Thyroid gland (tissue), 4 donors: ENCODE measurements around the gene KIF2A.

Experiments
- POLR2A ChIP-seq, 2 donors: fragments of 450-650 bp; IDR thresholded peaks; one replicate each; pipeline ENCODE4 v1.6.1; 2017; ENCODE audit warnings: antibody characterized with exemption in 2 of 2, mild to moderate bottlenecking in 2 of 2, moderate library complexity in 1 of 2
- TF ChIP-seq, protein P1 (sequence below), 6 experiments: fragments of 200-600 bp in 3 of 6; fragments of 450-650 bp in 3 of 6; sonication (generic) in 3 of 6; IDR thresholded peaks; one replicate each; pipeline ENCODE4 v1.5.1; 2016 to 2019; ENCODE audit warnings: antibody characterized with exemption in 6 of 6, mild to moderate bottlenecking in 2 of 6, inconsistent platforms in 1 of 6, moderate library complexity in 1 of 6

DNA sequence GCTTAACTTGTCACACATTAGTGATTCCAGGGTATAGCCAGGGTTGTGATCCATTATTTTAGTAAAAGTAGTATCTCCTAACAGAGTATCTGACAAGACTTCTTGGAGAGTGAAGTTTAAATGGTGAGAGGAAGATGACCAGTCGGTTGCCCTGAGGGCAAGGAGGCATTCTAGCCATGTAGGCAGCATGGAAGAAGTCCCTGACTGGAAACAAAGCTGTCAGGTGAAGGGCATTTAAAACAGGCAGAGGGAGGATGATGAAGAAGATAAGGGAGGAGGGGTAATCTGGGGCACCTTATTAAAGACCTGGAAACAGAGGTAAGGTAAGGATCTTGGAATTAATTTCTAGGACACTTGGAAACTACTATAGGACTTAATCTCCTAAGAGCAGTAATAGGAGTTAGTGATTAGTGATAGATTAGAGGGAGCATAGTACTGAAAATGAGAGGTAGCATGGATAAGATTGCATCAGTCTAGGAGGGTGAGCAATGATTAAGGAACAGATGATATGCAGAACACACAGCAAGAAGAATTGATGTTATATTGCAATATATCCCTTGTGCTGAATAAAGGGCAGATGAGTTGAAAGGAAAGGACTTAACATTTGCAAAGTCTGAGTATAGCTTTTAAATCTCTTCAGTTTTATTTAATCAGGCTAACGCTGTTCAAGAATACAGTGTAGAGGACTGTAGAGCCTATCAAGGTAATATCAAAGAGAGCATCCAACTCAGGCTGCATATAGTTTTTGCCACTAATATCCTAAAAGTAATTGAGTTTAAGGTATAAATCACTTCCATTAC is 9.6 kb downstream of the KIF2A start:
- TF ChIP-seq, protein P1, sequence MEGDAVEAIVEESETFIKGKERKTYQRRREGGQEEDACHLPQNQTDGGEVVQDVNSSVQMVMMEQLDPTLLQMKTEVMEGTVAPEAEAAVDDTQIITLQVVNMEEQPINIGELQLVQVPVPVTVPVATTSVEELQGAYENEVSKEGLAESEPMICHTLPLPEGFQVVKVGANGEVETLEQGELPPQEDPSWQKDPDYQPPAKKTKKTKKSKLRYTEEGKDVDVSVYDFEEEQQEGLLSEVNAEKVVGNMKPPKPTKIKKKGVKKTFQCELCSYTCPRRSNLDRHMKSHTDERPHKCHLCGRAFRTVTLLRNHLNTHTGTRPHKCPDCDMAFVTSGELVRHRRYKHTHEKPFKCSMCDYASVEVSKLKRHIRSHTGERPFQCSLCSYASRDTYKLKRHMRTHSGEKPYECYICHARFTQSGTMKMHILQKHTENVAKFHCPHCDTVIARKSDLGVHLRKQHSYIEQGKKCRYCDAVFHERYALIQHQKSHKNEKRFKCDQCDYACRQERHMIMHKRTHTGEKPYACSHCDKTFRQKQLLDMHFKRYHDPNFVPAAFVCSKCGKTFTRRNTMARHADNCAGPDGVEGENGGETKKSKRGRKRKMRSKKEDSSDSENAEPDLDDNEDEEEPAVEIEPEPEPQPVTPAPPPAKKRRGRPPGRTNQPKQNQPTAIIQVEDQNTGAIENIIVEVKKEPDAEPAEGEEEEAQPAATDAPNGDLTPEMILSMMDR (IDR thresholded peaks at IDR 0.05): no peak
- no peak for TF ChIP-seq POLR2A (IDR thresholded peaks at IDR 0.05)
